ENCODE measurements around the gene ENKD1.

DNA sequence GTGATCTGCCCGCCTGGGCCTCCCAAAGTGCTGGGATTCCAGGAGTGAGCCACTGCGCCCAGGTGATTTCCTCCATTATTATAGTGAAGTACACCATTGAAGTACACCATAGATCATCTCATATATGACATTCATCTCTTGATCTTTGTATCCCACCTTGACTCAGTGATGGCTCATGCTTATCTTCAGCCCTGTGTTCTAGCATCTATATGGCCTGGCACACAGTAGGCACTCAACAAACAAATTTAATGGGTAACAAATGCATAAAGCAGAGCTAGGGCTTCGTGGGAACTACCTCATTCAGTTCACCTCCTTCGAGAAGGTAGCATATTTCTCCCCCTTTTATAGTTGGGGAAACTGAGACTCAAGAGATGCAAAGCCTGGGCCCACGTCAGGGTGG, 952 bp downstream of the ENKD1 start:
- TF ChIP-seq CTCF (conservative IDR thresholded peaks at IDR 0.05; ENCODE audit: low read depth in 2 of 2) (no peak), JUNB (IDR thresholded peaks at IDR 0.05; ENCODE audit: unreplicated experiment) (no peak), ETS1 (IDR thresholded peaks at IDR 0.05) (no peak), POLR2AphosphoS5 (IDR thresholded peaks at IDR 0.05; ENCODE audit: low read depth) (no peak), REST (IDR thresholded peaks at IDR 0.05; ENCODE audit: unreplicated experiment) (no peak), NANOG (IDR thresholded peaks at IDR 0.05; ENCODE audit: borderline replicate concordance) (no peak), EZH2phosphoT487 (IDR thresholded peaks at IDR 0.05; ENCODE audit: unreplicated experiment) (no peak), CREB1 (CRISPR knock-in tag; IDR thresholded peaks at IDR 0.05; ENCODE audit: low read depth) (no peak)

All from GM23338 (cell line).